Stimulated activated CD8-positive, alpha-beta memory T cell treated with anti-CD3 and anti-CD28 coated beads, Interleukin-4, amount 100 ng/mL, for 48 hours (primary cell): Measurements from ENCODE around the gene HFE.
"Not testable (repeated sequence)": the region's sequence is repeated elsewhere in the genome, so short reads cannot be mapped to it uniquely, and the experiment has no call there.

Experiments used
- DNase-seq: peaks from one replicate; pipeline ENCODE4 v3.0.0-alpha.2; 2020

The HFE gene, protein sequence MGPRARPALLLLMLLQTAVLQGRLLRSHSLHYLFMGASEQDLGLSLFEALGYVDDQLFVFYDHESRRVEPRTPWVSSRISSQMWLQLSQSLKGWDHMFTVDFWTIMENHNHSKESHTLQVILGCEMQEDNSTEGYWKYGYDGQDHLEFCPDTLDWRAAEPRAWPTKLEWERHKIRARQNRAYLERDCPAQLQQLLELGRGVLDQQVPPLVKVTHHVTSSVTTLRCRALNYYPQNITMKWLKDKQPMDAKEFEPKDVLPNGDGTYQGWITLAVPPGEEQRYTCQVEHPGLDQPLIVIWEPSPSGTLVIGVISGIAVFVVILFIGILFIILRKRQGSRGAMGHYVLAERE

DNA sequence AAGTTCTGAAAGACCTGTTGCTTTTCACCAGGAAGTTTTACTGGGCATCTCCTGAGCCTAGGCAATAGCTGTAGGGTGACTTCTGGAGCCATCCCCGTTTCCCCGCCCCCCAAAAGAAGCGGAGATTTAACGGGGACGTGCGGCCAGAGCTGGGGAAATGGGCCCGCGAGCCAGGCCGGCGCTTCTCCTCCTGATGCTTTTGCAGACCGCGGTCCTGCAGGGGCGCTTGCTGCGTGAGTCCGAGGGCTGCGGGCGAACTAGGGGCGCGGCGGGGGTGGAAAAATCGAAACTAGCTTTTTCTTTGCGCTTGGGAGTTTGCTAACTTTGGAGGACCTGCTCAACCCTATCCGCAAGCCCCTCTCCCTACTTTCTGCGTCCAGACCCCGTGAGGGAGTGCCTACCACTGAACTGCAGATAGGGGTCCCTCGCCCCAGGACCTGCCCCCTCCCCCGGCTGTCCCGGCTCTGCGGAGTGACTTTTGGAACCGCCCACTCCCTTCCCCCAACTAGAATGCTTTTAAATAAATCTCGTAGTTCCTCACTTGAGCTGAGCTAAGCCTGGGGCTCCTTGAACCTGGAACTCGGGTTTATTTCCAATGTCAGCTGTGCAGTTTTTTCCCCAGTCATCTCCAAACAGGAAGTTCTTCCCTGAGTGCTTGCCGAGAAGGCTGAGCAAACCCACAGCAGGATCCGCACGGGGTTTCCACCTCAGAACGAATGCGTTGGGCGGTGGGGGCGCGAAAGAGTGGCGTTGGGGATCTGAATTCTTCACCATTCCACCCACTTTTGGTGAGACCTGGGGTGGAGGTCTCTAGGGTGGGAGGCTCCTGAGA is at the start of gene HFE:
Gene HFE, plus strand, starts transcription at position 146 of the 832 bp plus-strand sequence. Its CDS starts 12 bp downstream, at position 158.
- peak; percentile 54 for DNase-seq

DNA sequence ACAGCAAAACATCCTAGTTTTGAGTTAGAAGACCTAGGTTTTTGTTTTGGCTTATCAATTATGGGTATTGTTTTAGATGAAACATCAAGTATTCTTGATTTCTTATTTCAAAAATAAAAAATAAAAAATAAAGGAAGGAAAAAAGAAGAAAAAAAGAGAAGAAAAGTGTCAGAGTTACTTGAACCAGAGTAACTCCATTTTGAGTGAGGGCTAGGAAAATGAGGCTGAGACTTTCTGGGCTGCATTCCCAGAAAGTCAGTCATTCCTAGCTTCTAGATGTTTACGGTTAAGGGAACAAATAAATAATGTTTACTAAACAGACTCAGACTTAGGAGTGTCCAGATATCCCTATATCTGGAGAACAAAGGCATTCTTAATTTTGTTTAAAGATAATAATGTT is 45.3 kb upstream of the HFE start:
- no peak for DNase-seq

DNA sequence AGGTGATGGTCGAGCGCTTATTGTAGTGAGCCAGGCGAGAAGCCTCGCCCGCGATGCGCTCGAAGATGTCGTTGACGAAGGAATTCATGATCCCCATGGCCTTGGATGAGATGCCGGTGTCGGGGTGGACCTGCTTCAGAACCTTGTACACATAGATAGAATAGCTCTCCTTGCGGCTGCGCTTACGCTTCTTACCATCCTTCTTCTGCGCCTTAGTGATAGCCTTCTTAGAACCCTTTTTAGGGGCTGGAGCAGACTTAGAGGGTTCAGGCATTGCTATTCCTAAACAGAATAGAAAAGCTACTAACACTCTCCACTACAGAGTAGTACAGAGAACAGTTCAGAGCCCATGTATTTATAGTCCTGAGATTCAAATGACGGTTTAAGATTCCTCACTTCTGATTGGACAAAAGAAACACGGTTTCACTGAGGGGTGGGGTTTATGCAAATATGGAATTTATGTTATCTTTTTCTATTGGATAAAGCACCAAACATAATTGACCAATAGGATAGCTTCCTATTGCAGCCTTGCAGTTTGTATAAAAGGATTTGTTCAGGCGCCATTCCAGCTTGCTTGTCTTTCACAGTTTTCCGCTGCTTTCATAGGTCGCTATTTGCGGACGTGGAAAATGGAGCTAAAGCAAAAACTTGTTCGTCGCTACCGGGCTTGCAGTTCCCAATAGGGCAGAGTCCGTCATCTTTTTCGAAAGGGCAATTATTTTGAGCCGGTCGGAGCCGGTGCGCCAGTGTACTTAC is 43.7 kb upstream of the HFE start:
- peak; percentile 77 for DNase-seq

DNA sequence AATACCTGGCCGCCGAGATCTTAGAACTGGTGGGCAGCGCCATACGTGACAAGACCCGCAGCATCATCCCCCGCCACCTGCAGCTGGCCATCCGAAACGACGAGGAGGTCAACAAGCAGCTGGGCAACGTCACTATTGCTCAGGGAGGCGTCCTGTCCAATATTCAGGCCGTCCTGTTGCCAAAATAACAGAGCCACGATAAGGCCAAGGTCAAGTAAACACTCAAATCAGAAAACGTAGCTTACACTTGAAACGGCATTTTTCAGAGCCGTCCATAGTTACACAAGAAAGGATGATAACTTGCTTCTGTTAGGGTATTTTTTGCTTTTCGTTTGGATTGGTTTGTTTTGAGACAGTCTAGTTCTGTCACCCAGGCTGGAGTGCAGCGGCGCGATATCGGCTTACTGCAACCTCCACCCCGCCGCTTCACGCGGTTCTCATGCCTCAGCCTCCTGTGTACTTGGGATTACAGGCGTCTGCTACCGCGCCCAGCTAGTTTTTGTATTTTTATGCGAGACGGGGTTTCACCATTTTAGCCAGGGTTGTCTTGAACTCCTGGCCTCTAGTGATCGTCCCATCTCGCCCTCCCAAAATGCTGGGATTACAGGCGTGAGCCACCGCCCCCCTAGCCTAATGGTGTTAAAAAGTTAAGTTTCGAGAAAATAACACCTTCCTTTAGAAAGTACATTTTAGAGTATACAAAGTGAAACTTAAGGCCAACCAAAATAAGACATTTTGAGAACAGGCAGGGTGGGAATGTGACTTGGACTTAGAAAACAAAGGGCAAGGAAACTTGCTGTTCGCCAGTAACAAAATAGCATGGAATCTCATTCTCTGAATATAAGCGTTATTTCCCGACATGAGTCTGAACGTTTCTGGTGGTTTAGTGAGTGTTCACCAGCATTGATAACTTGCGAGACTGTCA is 42.8 kb upstream of the HFE start:
- peak; percentile 63 for DNase-seq

DNA sequence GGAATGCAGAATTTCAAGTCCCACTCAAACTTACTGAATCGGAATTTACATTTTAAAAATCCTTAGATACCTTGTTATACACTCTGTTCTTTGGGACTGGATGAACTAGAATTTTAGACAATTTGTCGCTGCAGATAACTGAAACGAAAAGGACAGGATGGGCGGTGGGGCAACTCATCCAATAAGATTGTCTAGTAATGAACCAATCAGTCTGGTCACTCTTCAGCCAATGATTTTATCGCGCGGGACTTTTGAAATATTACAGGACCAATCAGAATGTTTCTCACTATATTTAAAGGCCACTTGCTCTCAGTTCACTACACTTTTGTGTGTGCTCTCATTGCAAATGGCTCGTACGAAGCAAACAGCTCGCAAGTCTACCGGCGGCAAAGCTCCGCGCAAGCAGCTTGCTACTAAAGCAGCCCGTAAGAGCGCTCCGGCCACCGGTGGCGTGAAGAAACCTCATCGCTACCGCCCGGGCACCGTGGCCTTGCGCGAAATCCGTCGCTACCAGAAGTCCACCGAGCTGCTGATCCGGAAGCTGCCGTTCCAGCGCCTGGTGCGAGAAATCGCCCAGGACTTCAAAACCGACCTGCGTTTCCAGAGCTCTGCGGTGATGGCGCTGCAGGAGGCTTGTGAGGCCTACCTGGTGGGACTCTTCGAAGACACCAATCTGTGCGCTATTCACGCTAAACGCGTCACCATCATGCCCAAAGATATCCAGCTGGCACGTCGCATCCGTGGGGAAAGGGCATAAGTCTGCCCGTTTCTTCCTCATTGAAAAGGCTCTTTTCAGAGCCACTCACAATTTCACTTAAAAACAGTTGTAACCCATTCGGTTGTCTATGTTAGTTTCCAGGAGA is 41.9 kb upstream of the HFE start:
- DNase-seq, result peak; percentile 81

DNA sequence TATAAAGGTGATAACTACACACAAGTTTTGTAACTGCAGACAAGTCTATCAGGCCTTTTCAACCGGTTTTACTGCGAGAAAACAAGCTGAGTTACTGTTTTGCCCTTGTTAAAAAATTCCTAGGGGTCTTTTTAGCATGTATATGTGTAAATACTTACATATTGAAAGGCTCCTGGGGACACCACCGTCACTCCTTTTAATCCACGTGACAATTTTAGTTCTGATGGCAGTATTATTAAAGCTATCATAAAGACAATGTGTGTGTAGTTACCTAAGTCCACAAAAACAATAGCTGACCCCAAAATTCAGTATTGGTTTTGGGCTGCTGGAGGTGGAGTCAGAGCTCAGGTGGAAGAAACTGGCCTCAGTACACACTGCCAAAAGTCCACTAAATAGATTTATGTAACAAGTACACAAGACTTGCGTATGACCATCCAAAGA is 41.3 kb upstream of the HFE start:
- no peak for DNase-seq

DNA sequence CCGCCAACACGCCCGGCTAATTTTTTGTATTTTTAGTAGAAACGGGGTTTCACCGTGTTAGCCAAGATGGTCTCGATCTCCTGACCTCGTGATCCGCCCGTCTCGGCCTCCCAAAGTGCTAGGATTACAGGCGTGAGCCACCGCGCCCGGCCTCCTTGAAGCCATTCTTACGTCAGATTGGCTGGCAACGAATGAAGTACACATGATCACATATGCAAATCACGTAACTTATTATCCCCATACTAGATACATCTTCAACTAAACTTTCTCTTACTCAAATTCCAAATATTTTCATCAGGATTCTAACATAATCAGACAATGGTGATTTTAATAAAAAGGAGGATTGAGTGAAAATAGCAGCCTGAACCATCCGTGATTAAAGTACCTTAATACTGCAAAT is 39.9 kb upstream of the HFE start:
- not testable (repeated sequence) for DNase-seq

DNA sequence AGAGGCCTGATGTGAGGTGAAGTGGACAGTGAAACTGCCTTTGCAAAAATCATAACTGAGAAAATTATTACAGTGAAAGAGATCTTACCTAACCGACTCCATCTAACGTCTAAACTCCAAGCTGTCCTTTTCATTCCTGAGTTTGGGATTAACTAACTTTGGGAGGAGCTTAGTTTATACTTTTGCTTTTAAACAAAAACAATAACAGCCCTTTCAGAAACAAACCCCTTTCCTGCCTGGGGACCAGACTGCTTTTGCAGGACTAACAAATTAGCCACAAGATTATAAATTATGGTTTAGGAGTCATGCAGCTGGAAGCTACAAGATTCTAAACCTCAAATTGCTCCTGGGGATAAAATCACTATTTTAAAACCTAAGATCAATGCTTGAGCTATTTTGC is 38.6 kb upstream of the HFE start:
- DNase-seq, result no peak

DNA sequence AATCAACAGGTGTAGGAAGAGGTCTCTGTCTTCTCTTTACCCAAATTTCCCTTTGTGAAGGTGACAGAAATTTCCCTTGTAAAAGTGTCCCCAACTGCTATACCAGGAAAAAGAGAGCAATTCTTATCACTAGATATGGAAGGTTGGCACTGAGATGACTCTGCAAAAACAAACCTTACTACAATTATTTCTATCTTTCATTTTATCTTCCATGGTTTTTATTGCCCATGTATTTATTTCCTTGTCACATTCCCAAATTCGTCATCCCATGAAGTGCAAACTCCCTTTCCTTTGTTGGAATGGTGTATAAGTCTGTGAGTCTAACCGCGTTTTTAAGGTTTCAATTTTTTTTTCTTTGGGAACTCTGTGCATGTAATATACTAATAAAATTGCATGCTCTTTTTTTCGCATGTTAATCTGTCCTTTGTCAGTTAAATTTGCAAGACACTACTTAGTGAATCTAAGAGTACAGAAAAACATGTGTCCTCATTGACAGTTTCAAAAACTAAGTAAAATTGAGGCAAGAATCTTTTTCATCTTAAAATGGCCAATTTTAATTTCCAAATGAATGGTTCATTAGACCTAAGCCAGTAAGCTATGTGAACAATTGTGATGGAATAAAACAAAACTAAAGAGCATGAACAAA is 35.4 kb upstream of the HFE start:
- no peak for DNase-seq

DNA sequence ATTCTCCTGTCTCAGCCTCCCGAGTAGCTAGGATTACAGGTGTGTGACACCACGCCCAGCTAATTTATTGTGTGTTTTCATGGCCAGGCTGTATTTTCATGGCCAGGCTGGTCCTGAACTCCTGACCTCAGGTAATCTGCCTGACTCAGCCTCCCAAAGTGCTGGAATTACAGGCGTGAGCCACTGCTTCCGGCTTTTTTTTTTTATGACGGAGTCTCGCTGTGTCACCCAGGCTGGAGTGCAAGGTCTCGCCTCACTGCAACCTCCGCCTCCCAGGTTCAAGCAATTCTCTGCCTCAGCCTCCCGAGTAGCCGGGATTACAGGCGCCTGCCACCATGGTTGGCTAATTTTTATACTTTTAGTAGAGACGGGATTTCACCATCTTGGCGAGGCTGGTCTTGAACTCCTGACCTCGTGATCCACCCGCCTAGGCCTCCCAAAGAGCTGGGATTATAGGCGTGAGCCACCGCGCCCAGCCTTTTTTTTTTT is 34.4 kb upstream of the HFE start:
- not testable (repeated sequence) for DNase-seq

DNA sequence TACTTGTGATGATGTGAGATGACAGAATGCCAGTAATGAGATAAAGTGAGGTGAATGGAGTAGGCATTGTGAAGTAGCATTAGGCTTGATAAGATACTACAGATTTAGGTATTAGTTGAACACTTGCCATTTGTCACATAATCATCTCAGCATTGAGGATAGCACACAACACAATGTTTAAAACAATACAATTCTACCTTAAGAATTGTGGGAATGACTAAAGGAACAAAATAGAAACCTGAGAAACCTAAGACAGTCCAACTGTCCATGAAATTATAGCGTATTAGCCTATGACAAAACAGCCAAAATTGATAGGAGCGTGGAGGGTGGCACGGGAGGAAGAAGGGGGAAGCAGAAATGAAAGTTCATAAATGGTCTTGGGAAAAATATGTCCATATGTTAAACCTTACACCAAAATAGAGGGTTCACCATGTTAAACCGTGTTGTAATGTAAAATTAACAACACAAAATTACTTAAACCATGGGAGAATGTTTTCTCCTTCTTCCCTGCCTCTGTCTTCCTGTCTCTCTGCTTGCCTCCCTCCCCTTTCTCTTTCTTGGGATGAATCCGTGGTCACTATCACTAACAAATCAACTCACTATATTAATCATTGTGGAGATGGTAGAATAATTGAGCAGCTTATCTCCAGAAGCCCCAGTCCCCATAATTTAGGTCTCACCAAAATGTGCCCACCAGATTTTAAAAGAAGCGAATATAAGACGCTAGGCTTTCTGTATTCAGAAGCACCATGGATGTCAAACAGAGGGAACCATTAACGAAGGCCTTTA is 33.0 kb upstream of the HFE start:
- DNase-seq, result no peak

DNA sequence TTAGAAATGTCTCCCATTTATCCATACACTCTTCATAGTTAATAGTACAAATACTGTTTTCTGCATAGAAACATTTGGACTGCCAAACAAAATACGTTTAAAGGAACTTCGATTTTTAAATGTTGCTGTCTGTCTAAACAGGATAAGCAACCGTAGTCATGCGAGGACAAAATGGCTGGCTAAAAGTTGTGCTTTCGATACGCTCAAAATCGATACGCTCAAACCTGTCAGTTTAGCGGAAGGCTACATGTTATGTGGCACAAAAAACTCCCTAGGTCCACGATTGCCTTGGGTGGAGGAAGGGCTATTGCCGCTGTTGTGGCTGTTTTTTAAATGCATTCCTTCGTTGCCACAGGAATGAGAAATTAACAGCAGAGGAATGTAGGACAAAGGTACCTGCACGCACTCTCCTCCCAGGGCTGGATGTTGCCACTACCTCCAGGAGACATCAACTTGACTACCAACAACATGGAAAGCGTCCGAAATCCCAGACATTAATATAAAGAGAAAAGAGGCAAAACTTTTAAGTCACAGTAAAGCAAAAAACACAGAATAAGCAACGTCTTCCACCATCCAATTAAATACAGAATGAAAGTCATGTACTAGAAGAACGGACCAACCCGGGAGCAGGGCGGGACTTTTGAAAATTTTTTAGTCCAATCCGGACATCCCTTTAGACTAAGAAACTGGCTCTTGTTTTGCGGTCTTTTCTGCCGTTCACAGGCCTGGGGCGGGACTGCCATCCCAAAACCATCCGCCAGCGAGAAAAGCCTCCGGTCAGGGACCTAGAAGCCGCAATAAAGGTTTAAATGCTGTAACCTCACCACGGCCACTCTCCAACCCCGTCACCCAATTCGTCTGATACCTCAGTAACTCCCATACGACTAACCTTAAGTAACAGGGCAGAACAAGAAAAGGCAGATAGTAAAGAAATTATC is 32.2 kb upstream of the HFE start:
- DNase-seq, result peak; percentile 86

DNA sequence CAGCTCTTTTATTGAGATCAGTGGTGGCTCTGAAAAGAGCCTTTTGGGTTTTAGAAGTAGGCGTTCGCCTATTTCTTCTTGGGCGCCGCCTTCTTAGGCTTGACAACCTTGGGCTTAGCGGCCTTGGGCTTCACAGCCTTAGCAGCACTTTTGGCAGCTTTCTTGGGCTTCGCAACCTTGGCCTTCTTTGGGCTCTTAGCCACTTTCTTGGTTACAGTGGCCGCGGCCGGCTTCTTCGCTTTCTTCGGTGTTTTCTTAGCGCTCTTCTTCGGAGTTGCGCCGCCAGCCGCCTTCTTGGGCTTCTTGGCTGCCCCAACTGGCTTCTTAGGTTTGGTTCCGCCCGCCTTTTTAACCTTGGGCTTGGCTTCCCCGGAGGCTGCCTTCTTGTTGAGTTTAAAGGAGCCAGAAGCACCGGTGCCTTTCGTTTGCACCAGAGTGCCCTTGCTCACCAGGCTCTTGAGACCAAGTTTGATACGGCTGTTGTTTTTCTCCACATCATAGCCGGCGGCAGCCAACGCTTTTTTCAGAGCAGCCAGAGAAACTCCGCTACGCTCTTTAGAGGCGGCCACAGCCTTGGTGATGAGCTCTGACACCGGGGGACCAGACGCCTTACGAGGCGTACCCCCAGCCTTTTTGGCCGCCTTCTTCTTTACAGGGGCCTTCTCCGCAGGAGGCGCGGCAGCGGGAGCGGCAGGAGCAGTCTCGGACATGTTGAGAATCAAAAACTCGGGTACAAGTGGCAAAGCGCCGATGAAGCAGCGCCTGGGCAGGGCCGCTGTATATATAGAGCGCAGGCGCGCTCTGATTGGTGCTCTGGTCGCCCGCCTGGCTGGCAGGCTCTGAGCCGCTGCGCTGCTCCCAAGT is 31.3 kb upstream of the HFE start:
- peak; percentile 90 for DNase-seq

DNA sequence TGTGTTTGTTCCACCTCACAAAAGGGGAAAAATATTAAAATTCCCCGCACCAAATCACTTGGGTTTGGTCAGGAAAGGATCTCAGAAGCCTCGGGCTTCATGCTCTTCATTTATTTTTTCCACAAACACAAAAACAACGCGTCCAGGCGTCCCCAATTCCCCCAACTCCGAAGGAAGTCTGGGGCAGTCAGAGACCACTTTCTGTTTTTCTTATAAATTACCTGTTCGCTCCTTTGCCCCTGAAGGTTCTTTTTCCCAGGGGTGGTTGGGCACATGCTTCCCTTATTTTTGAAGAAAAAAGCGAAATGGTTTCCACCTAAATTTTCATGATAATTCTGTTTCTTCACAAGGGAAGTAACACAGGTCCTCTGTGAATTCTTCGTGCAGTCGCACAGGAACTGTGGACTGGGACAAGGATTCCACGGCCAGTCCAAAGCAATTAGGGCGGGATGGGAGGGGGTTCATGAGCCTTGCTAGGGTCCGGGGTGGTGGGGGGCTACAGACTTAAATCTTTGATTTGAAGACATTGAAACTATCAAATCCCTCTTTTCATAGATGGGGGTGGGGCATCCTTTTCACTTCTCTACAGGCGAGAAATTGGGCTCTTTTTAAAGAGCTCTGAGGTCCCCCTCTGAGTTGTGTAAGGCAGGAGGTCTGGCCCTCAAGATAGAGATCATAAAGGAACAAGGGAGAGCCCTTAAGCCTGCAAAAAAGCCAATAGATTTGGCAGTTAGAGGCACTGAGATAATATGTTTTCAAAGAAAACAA is 30.5 kb upstream of the HFE start:
- peak; percentile 47 for DNase-seq

DNA sequence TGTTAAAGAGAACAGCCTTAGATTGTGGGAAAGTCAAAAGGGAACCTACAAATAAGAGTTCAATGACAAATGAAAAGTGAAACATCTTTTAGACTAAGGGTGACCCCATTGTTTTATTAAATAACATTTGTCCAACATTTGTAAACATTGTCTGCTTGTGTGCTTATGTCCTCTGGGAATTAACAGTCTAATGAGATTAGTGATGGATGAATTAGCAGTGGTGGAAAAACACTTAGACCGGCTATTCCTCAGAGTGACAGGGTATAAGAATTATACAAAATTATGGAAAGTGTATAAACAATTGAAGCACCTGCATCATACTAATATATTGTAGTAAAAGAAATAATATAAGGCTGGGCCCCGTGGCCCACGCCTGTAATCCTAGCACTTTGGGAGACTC is 29.3 kb upstream of the HFE start:
- no peak for DNase-seq

DNA sequence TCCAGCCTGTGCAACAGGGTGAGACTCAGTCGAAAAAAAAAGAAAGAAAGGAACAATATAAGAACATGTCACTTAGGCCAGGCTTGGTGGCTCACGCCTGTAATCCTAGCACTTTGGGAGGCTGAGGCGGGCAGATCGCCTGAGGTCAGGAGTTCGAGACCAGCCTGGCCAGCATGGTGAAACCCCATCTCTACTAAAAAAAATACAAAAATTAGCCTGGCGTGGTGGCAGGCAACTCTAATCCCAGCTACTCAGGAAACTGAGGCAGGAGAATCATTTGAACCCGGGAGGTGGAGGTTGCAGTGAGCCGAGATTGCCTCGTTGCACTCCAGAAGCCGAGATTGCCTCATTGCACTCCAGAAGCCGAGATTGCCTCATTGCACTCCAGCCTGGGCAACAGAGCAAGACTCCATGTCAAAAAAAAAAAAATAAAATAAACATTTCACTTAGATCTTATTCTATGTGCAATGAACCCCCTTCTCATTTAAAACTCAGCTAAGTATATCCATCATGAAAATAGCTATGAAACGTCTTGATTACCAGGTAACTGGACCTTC is 28.7 kb upstream of the HFE start:
- DNase-seq, result not testable (repeated sequence)
